NK-92 (cell line): ENCODE data around the gene PDIA2.

Experiments
- DNase-seq: peaks from one replicate; lab custom pipeline; 2025; ENCODE audit not compliant: unreplicated experiment; lab: John Stamatoyannopoulos, UW

Gene PDIA2

GRCh38 chr16:296276-296675 is 13.3 kb downstream of the PDIA2 start:
- DNase-seq, result no peak

- no peak for DNase-seq
These were observed 14.0 kb downstream of the PDIA2 start for GRCh38 chr16:296806-297510.

GRCh38 chr16:297832-298231 is 14.9 kb downstream of the PDIA2 start:
- DNase-seq, result no peak

- DNase-seq, result no peak
These were observed 18.3 kb downstream of the PDIA2 start for GRCh38 chr16:301235-301634.

- no peak for DNase-seq
These were observed 19.0 kb downstream of the PDIA2 start for GRCh38 chr16:301950-302349.

GRCh38 chr16:303760-304505 is 21.0 kb downstream of the PDIA2 start:
- DNase-seq, result no peak

- no peak for DNase-seq
These were observed 23.1 kb downstream of the PDIA2 start for GRCh38 chr16:305916-306626.

- no peak for DNase-seq
These were observed 24.0 kb downstream of the PDIA2 start for GRCh38 chr16:306911-307370.

- DNase-seq, result no peak
These were observed 24.8 kb downstream of the PDIA2 start for GRCh38 chr16:307691-308312.

GRCh38 chr16:309476-309875 is 26.5 kb downstream of the PDIA2 start:
- no peak for DNase-seq

- DNase-seq, result no peak
These were observed 28.8 kb downstream of the PDIA2 start for GRCh38 chr16:311725-312124.

- DNase-seq, result no peak
These were observed 31.4 kb downstream of the PDIA2 start for GRCh38 chr16:314351-314750.

GRCh38 chr16:314795-315299 is 31.9 kb downstream of the PDIA2 start:
- DNase-seq, result no peak

GRCh38 chr16:316741-317464 is 33.9 kb downstream of the PDIA2 start:
- DNase-seq, result no peak

GRCh38 chr16:317583-317982 is 34.6 kb downstream of the PDIA2 start:
- no peak for DNase-seq

- no peak for DNase-seq
These were observed 35.7 kb downstream of the PDIA2 start for GRCh38 chr16:318628-319027.

- no peak for DNase-seq
These were observed 37.2 kb downstream of the PDIA2 start for GRCh38 chr16:320206-320605.

- no peak for DNase-seq
These were observed 38.6 kb downstream of the PDIA2 start for GRCh38 chr16:321532-321931.

GRCh38 chr16:322476-323143 is 39.6 kb downstream of the PDIA2 start:
- no peak for DNase-seq

GRCh38 chr16:324201-324450 is 41.2 kb downstream of the PDIA2 start:
- DNase-seq, result no peak
